Adrenal gland (tissue), 5 donors: Measurements from ENCODE around the gene ZBTB40.

Experiments used
- CTCF ChIP-seq, 6 experiments: fragments of 450-650 bp in 4 of 6; fragments of 200-600 bp in 2 of 6; sonication (generic) in 1 of 6; IDR thresholded peaks; 1 replicate in 5 of 6; 2 replicates in 1 of 6; pipeline versions ENCODE4 v1.5.1 to v1.8.0; 2016 to 2021; ENCODE audit warnings: antibody characterized with exemption in 6 of 6, mild to moderate bottlenecking in 2 of 6, moderate library complexity in 1 of 6
- POLR2A ChIP-seq, 2 donors: fragments of 450-650 bp; IDR thresholded peaks; one replicate each; pipeline ENCODE4 v1.6.1; 2017; ENCODE audit warnings: antibody characterized with exemption in 2 of 2, mild to moderate bottlenecking in 2 of 2, moderate library complexity in 1 of 2
- donor health status: DM: no; HTN: no; CAD: no.

- TF ChIP-seq CTCF (IDR thresholded peaks at IDR 0.05), result no peak
- no peak for TF ChIP-seq POLR2A (IDR thresholded peaks at IDR 0.05)
Observed at GRCh38 chr1:22502202-22502601, 50.6 kb downstream of the ZBTB40 start.
